Measurements from ENCODE around the gene KHK.

The KHK gene

GRCh38 chr2:27099334-27099955 lies 12.9 kb downstream of the KHK start:
- TF ChIP-seq TCF12 (IDR thresholded peaks at IDR 0.05; ENCODE audit: low read depth) (no peak), FOXM1 (IDR thresholded peaks at IDR 0.05; ENCODE audit: borderline replicate concordance, low read depth) (no peak), TEAD4 (IDR thresholded peaks at IDR 0.05) (no peak), RAD21 (IDR thresholded peaks at IDR 0.05; ENCODE audit: low read depth) (no peak), MAX (IDR thresholded peaks at IDR 0.05) (no peak), YY1 (IDR thresholded peaks at IDR 0.05; ENCODE audit: low read depth) (no peak)
- TF ChIP-seq, protein P1, sequence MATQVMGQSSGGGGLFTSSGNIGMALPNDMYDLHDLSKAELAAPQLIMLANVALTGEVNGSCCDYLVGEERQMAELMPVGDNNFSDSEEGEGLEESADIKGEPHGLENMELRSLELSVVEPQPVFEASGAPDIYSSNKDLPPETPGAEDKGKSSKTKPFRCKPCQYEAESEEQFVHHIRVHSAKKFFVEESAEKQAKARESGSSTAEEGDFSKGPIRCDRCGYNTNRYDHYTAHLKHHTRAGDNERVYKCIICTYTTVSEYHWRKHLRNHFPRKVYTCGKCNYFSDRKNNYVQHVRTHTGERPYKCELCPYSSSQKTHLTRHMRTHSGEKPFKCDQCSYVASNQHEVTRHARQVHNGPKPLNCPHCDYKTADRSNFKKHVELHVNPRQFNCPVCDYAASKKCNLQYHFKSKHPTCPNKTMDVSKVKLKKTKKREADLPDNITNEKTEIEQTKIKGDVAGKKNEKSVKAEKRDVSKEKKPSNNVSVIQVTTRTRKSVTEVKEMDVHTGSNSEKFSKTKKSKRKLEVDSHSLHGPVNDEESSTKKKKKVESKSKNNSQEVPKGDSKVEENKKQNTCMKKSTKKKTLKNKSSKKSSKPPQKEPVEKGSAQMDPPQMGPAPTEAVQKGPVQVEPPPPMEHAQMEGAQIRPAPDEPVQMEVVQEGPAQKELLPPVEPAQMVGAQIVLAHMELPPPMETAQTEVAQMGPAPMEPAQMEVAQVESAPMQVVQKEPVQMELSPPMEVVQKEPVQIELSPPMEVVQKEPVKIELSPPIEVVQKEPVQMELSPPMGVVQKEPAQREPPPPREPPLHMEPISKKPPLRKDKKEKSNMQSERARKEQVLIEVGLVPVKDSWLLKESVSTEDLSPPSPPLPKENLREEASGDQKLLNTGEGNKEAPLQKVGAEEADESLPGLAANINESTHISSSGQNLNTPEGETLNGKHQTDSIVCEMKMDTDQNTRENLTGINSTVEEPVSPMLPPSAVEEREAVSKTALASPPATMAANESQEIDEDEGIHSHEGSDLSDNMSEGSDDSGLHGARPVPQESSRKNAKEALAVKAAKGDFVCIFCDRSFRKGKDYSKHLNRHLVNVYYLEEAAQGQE (IDR thresholded peaks at IDR 0.05; ENCODE audit: low read depth): no peak

GRCh38 chr2:27100036-27100435 lies 13.5 kb downstream of the KHK start:
- TF ChIP-seq NFIC (IDR thresholded peaks at IDR 0.05) (no peak), EP300 (IDR thresholded peaks at IDR 0.05; ENCODE audit: borderline replicate concordance) (no peak), ZBTB7A (IDR thresholded peaks at IDR 0.05; ENCODE audit: low read depth) (no peak), EGR1 (IDR thresholded peaks at IDR 0.05) (no peak), CREB1 (IDR thresholded peaks at IDR 0.05; ENCODE audit: low read depth) (no peak), CEBPB (IDR thresholded peaks at IDR 0.05) (no peak), FOXM1 (IDR thresholded peaks at IDR 0.05; ENCODE audit: borderline replicate concordance, low read depth) (no peak), USF1 (IDR thresholded peaks at IDR 0.05) (no peak), TEAD4 (IDR thresholded peaks at IDR 0.05) (no peak), TAF1 (IDR thresholded peaks at IDR 0.05; ENCODE audit: low read depth) (no peak), MAX (IDR thresholded peaks at IDR 0.05) (no peak), RAD21 (IDR thresholded peaks at IDR 0.05; ENCODE audit: low read depth) (no peak), TCF12 (IDR thresholded peaks at IDR 0.05; ENCODE audit: low read depth) (no peak), YY1 (IDR thresholded peaks at IDR 0.05; ENCODE audit: low read depth) (no peak)
- TF ChIP-seq, protein P1 (IDR thresholded peaks at IDR 0.05; ENCODE audit: low read depth): no peak

- TF ChIP-seq USF1 (IDR thresholded peaks at IDR 0.05) (no peak), CREB1 (IDR thresholded peaks at IDR 0.05; ENCODE audit: low read depth) (no peak), MAX (IDR thresholded peaks at IDR 0.05) (no peak), NFIC (IDR thresholded peaks at IDR 0.05) (no peak), TEAD4 (IDR thresholded peaks at IDR 0.05) (no peak), TCF12 (IDR thresholded peaks at IDR 0.05; ENCODE audit: low read depth) (no peak), ZBTB7A (IDR thresholded peaks at IDR 0.05; ENCODE audit: low read depth) (no peak), TAF1 (IDR thresholded peaks at IDR 0.05; ENCODE audit: low read depth) (no peak), EGR1 (IDR thresholded peaks at IDR 0.05) (no peak), CEBPB (IDR thresholded peaks at IDR 0.05) (no peak), FOXM1 (IDR thresholded peaks at IDR 0.05; ENCODE audit: borderline replicate concordance, low read depth) (no peak), RAD21 (IDR thresholded peaks at IDR 0.05; ENCODE audit: low read depth) (no peak), EP300 (IDR thresholded peaks at IDR 0.05; ENCODE audit: borderline replicate concordance) (no peak)
- TF ChIP-seq, protein P1 (IDR thresholded peaks at IDR 0.05; ENCODE audit: low read depth): no peak
Measured at GRCh38 chr2:27102329-27102728, 15.8 kb downstream of the KHK start.

DNA sequence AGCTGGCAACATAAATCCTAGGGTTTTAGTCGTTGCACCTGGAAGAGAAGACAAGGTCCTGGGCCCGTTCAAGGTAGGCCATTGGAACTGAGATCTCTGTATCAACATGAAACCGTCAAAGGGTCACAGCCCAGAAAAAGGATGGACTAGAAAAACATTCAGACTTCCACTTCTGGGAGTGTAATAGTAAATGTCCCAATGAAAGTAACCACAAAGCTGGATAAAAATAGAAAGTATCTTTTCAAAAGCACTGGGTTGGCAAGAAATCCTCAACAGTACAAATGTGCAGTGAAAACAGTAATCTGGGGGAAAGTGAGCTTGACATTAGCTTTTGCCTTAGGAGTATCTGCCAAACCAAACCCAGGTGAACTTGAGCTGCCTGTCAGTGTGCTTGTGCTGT lies 19.4 kb downstream of the KHK start:
- no peak for TF ChIP-seq YY1 (IDR thresholded peaks at IDR 0.05; ENCODE audit: low read depth)
